NT2/D1 (cell line): ENCODE results near the gene ATF7IP2.

Experiments
- YY1 ChIP-seq: IDR thresholded peaks from 2 replicates; pipeline ENCODE4 v1.6.1; 2011; ENCODE audit not compliant: insufficient read length, insufficient read depth
- ZNF274 ChIP-seq: IDR thresholded peaks from 2 replicates; pipeline ENCODE4 v1.6.1; 2011; ENCODE audit warnings: mild to moderate bottlenecking, low read depth, low read length

GRCh38 chr16:10376229-10376628 lies 9.6 kb upstream of the ATF7IP2 start:
- no peak for TF ChIP-seq ZNF274
- no peak for TF ChIP-seq YY1
